Heart right ventricle (tissue), 16 donors: ENCODE data around the gene MYO5B. TPM values are rescaled to one million over a fixed set of nuclear protein-coding genes. Genes with fewer than 3 reads are reported as not detected.
A peak's percentile ranks its signal among the peaks of the same experiment; 100 is the strongest.
"Not testable (repeated sequence)": the region's sequence is repeated elsewhere in the genome, so short reads cannot be mapped to it uniquely, and the experiment has no call there.

Experiments used
- ATAC-seq, 8 donors: fragments of 200-7000 bp; cut with Tn5 transposase; one replicate each; pipeline ENCODE4 v1.9.1; 2020; ENCODE audit warnings: mild to moderate bottlenecking in 8 of 8, moderate library complexity in 8 of 8, moderate number of reproducible peaks in 1 of 8
- DNase-seq, 2 donors: peaks; one replicate each; pipeline ENCODE4 v3.0.0-alpha.2; 2020
- H3K27ac ChIP-seq, 10 donors: fragments of 200-600 bp; sonication (generic) in 2 of 10; one replicate each; pipeline versions ENCODE4 v1.5.0 to v1.8.0; 2020 to 2022; ENCODE audit warnings: mild to moderate bottlenecking in 3 of 10
- H3K27me3 ChIP-seq, 7 donors: fragments of 200-600 bp; one replicate each; pipeline ENCODE4 v1.8.0; 2021 to 2022; ENCODE audit warnings: mild to moderate bottlenecking in 2 of 7
- H3K36me3 ChIP-seq, 9 donors: fragments of 200-600 bp; sonication (generic) in 1 of 9; one replicate each; pipeline versions ENCODE4 v1.5.0 to v1.8.0; 2020 to 2022; ENCODE audit warnings: mild to moderate bottlenecking in 2 of 9
- H3K4me1 ChIP-seq, 9 donors: fragments of 200-600 bp; sonication (generic) in 1 of 9; one replicate each; pipeline versions ENCODE4 v1.5.0 to v1.8.0; 2020 to 2022; ENCODE audit warnings: mild to moderate bottlenecking in 4 of 9
- H3K4me3 ChIP-seq, 10 donors: fragments of 200-600 bp; sonication (generic) in 2 of 10; one replicate each; pipeline versions ENCODE4 v1.5.0 to v1.8.0; 2020 to 2022; ENCODE audit warnings: mild to moderate bottlenecking in 7 of 10, moderate library complexity in 2 of 10
- H3K9me3 ChIP-seq, 11 donors: fragments of 200-600 bp in 10 of 11; sonication (generic) in 2 of 11; one replicate each; pipeline versions ENCODE4 v1.5.0 to v1.8.0; 2013 to 2022; ENCODE audit warnings: mild to moderate bottlenecking in 2 of 11, control low read depth in 1 of 11, moderate library complexity in 1 of 11
- WGBS, 2 donors: extraction: QIAGEN DNeasy Blood & Tissue Kit; methylation state at CpG; one replicate each; pipeline ENCODE4 v1.1.7; 2013; ENCODE audit warnings: inconsistent platforms in 1 of 2; 5-methylcytosine and 5-hydroxymethylcytosine counted together
- intact Hi-C, 10 donors: fragments of 100-400 bp; cut with DNase I; formaldehyde crosslinking; loops; one replicate each; pipeline versions ENCODE4 v1.11.1 to v1.14.2; 2022
- long read RNA-seq, 3 donors: library from polyadenylated mRNA; unstranded; transcript quantifications; one replicate each; pipeline ENCODE4 v2.0.0, GENCODE V29; 2020 to 2021
- polyA plus RNA-seq, 2 donors: library from polyadenylated mRNA; stranded (reverse); fragments of 200-250 nt; gene quantifications; one replicate each; pipeline ENCODE4 v1.2.3, GENCODE V29; 2013
- total RNA-seq, 10 donors: library from RNA; stranded (reverse); fragmentation: NEBNext Ultra II Directional in 3 of 10; extraction: Animal tissue kit (Norgen Biotek cat#: 25700) in 3 of 10; gene quantifications; one replicate each; pipeline versions ENCODE4 v1.2.1 to v1.2.4, GENCODE V29; 2021 to 2023
- TF ChIP-seq, protein P1 (sequence below), 9 donors: fragments of 200-600 bp; sonication (generic) in 2 of 9; IDR thresholded peaks; one replicate each; pipeline versions ENCODE4 v1.5.0 to v1.8.0; 2021 to 2022; ENCODE audit warnings: antibody characterized with exemption in 9 of 9, mild to moderate bottlenecking in 5 of 9, moderate library complexity in 1 of 9
- donor health status: Arrhythmogenic right ventricular cardiomyopathy.
- donor health status: ischemic (EF 13 %, LVEDD 7.1; RV severe dilation, severe dysfunction).
- donor health status: healthy with polysubstance abuse.
- donor health status: DM: no; HTN: yes; CAD: no.
- donor health status: DM: no; HTN: no; CAD: no.
- donor health status: ischemic (EF 25% LVEDD 6.9; RV normal size, moderate dysfunction).
- donor health status: ischemic (EF 25% LVEDD 5.7; RV mildly dilated, moderate dysfunction).
- donor health status: healthy.
- donor health status: DM: yes; HTN: yes; CAD: no.
- donor health status: Ischemic cardiomyopathy.
- donor health status: ischemic (EF 35%, LVEDD 5.7; RV mildly dilated, moderate dysfunction).
- donor health status: nonischemic (EF 11% LVEDD 7.7; RV severe dilation, severe dysfunction).
- donor health status: DM: yes; HTN: yes; CAD: no.
- donor health status: PGD.
- donor health status: ischemic (EF 29% LVEDD 5.4; RV normal size, mild dysfunction).
- donor health status: nonischemic (EF 23%, LVEDD 6.1; RV moderate dilation, normal function).

The MYO5B gene
- 1 to 10 TPM in 5 of 10 donors, under 1 TPM in 5; 0.20 to 3.7 (median 1.3) TPM for total RNA-seq
- polyA plus RNA-seq = under 1 TPM; 0.44 to 0.58 TPM
- long read RNA-seq, donor 1 = 0 reads
- long read RNA-seq, donor 2, partial matches to known transcripts = 0 of 1 reads
- long read RNA-seq, donor 2, other reads (novel, unspliced or antisense) = 1 of 1 reads
- long read RNA-seq, donor 3 = 0 reads

DNA sequence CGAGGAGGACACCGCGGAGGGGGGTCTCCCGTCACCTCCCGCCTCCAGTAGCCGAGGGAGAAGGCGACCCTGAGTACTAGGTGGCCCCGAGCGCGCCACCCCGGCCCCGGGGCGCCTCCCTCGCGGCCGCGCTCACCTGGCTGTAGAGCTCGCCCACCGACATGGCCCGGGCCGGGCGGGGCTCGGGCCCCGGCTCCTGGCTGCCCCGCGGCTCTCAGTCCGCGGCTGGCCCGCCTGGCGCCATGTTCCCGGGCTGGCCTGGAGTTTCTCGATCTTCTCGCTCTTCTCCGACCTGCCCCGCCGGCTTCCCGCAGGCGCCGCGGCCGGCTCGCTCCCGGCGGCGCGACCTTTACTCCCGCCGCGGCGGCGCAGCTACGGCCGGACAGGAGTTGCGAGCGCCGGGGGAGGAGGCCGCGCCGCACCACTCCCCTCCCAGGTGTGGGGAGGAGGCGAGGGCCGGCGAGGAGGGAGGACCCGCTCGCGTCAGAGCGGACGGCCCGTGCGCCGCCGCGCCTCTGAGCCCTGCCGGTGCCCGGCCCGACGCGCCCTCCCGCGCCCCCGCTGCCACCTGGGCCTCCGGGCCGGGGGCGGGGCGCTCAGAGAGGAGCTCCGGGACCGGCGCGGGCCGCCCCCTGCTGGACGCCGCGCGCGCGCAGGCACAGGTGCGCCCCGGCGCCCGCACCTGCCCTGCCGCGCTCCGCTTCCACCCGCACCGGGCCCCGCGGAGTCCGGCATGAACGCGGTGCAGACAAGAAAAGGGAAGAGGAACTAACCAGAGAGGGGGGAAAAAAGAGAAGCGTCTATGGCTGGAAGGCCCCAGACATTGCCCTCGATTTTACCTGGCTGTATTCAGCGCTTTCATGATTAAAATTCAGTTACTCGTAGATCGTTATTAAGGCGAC is at the start of gene MYO5B:
TSS of gene MYO5B (minus strand) at position 517 of the 902 bp plus-strand sequence. CDS start at position 163, 354 bp downstream.
- peak; percentile 46 to 90 (median 64) for ATAC-seq
- Histone ChIP-seq H3K9me3 (no peaks in the 10 kb centered on the region), H3K4me1 (peaks cover 0 to 13% (median 11%) of the 10 kb centered on the region in 9 donors), H3K27ac (no peak within 1 kb of the TSS), H3K4me3 (peak within 1 kb of the TSS; percentile 21 to 60 (median 53)), H3K36me3 (no peaks in the 10 kb centered on the region), H3K27me3 (peaks cover 16 to 92% (median 79%) of the 10 kb centered on the region in 7 donors)
- TF ChIP-seq, protein P1, sequence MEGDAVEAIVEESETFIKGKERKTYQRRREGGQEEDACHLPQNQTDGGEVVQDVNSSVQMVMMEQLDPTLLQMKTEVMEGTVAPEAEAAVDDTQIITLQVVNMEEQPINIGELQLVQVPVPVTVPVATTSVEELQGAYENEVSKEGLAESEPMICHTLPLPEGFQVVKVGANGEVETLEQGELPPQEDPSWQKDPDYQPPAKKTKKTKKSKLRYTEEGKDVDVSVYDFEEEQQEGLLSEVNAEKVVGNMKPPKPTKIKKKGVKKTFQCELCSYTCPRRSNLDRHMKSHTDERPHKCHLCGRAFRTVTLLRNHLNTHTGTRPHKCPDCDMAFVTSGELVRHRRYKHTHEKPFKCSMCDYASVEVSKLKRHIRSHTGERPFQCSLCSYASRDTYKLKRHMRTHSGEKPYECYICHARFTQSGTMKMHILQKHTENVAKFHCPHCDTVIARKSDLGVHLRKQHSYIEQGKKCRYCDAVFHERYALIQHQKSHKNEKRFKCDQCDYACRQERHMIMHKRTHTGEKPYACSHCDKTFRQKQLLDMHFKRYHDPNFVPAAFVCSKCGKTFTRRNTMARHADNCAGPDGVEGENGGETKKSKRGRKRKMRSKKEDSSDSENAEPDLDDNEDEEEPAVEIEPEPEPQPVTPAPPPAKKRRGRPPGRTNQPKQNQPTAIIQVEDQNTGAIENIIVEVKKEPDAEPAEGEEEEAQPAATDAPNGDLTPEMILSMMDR (IDR thresholded peaks at IDR 0.05) = peak in 8 of 9 donors; percentile 7 to 56 (median 30)
- intact Hi-C loops = loop anchor here in 5 of 10 donors (5.0 to 10.0 kb wide), 5 partner anchors 180 to 680 kb away; no protein-coding TSS in a partner anchor
- peak in 1 of 2 donors; percentile 25 for DNase-seq
- WGBS, 2 donors = 1% methylated on average over 107 to 114 of the region's 115 CpGs

DNA sequence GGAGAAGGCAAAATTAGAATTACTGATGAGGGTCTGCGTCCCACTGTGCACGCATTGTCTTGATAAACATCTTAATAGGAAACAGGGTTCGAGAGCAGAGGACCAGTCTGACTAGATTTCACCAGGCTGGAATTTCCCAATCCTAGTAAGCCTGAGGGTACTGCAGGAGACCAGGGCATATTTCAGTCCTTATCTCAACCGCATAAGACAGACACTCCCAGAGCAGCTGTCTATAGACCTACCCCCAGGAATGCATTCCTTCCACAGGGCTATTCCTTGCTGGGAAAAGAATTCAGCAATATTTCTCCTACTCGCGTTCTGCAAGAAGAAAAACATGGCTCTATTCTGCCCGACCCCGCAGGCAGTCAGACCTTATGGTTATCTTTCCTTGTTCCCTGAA is 46.8 kb upstream of the MYO5B start:
- H3K27ac ChIP-seq, H3K27me3 ChIP-seq, ATAC-seq, H3K4me1 ChIP-seq, DNase-seq, H3K36me3 ChIP-seq, intact Hi-C loops, H3K4me3 ChIP-seq: not testable (repeated sequence)
- peaks cover 0 to 19% (median 2%) of the 10 kb centered on the region in 11 donors for H3K9me3 ChIP-seq
- 72 to 90% methylated on average over 8 of the region's 8 CpGs for WGBS, 2 donors

DNA sequence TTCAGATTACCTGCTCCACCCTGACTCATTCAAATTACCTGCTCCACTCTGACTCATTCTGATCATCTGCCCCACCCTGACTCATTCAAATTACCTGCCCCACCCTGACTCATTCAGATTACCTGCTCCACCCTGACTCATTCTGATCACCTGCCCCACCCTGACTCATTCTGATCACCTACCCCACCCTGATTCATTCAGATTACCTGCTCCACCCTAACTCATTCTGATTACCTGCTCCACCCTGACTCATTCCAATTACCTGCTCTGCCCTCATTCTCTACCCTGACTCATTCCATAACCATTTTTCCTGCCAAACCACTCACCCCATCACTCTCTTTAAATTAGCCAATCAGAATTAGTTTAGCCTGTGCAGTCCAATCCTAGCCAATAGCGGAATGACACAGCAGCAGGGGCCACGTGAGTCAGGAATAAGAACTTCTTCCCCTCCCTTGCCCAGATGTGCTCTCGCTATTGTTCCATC is 45.2 kb upstream of the MYO5B start:
- WGBS, 2 donors = 87 to 89% methylated on average over 3 of the region's 3 CpGs
- Histone ChIP-seq H3K27ac (no peak overlapping the region), H3K27me3 (peaks cover 0 to 2% (median 0%) of the 10 kb centered on the region in 7 donors), H3K36me3 (no peaks in the 10 kb centered on the region), H3K9me3 (peaks cover 0 to 19% (median 2%) of the 10 kb centered on the region in 11 donors), H3K4me3 (no peak overlapping the region), H3K4me1 (no peaks in the 10 kb centered on the region)
- ATAC-seq (no peak), DNase-seq (no peak)
- TF ChIP-seq, protein P1 (IDR thresholded peaks at IDR 0.05) = no peak
- intact Hi-C loops = no loop called here

- Histone ChIP-seq H3K4me3 (no peak overlapping the region), H3K27me3 (peaks cover 0 to 4% (median 0%) of the 10 kb centered on the region in 7 donors), H3K9me3 (no peaks in the 10 kb centered on the region), H3K4me1 (no peaks in the 10 kb centered on the region), H3K36me3 (no peaks in the 10 kb centered on the region), H3K27ac (no peak overlapping the region)
- DNase-seq = no peak
- ATAC-seq = no peak
- WGBS, 2 donors = 39 to 57% methylated on average over 2 of the region's 2 CpGs
- TF ChIP-seq, protein P1 (IDR thresholded peaks at IDR 0.05) = no peak
- intact Hi-C loops = no loop called here
Observed at GRCh38 chr18:50232419-50232818, 37.5 kb upstream of the MYO5B start.
